Right lobe of liver (tissue), 6 donors: ENCODE data around the gene PLD5. TPM values are rescaled to one million over a fixed set of nuclear protein-coding genes. Genes with fewer than 3 reads are reported as not detected.
"Not testable (repeated sequence)": the region's sequence is repeated elsewhere in the genome, so short reads cannot be mapped to it uniquely, and the experiment has no call there.

ENCODE experiments used
- ATAC-seq, 4 donors: fragments of 200-7000 bp; cut with Tn5 transposase; one replicate each; pipeline ENCODE4 v1.9.1; 2020; ENCODE audit warnings: mild to moderate bottlenecking in 4 of 4, moderate library complexity in 4 of 4
- DNase-seq, 3 donors: peaks; one replicate each; pipeline ENCODE4 v3.0.0-alpha.2; 2020
- H3K27ac ChIP-seq, 3 donors: fragments of 200-600 bp; one replicate each; pipeline ENCODE4 v1.8.0; 2022
- H3K27me3 ChIP-seq, 2 donors: fragments of 200-600 bp; one replicate each; pipeline ENCODE4 v1.8.0; 2022
- H3K36me3 ChIP-seq, 4 donors: fragments of 200-600 bp; sonication (generic) in 1 of 4; one replicate each; pipeline versions ENCODE4 v1.5.1 to v1.8.0; 2017 to 2022; ENCODE audit warnings: control low read depth in 1 of 4
- H3K4me1 ChIP-seq, 4 donors: fragments of 200-600 bp; sonication (generic) in 1 of 4; one replicate each; pipeline versions ENCODE4 v1.5.1 to v1.8.0; 2017 to 2022; ENCODE audit warnings: control low read depth in 1 of 4
- H3K4me3 ChIP-seq, 3 donors: fragments of 200-600 bp; one replicate each; pipeline ENCODE4 v1.8.0; 2022
- H3K9me3 ChIP-seq, 4 donors: fragments of 200-600 bp; sonication (generic) in 1 of 4; one replicate each; pipeline versions ENCODE4 v1.5.1 to v1.8.0; 2017 to 2022; ENCODE audit warnings: control low read depth in 1 of 4
- CTCF ChIP-seq, 4 donors: fragments of 200-600 bp in 3 of 4; fragments of 450-650 bp in 1 of 4; IDR thresholded peaks; one replicate each; pipeline versions ENCODE4 v1.5.1 to v1.8.0; 2016 to 2022; ENCODE audit warnings: antibody characterized with exemption in 4 of 4, mild to moderate bottlenecking in 2 of 4
- POLR2A ChIP-seq: fragments of 450-650 bp; IDR thresholded peaks from one replicate; pipeline ENCODE4 v1.6.1; 2017; ENCODE audit warnings: antibody characterized with exemption, mild to moderate bottlenecking
- WGBS: methylation state at CpG from one replicate; pipeline ENCODE4 v1.1.6; 2018; ENCODE audit warnings: low coverage, low lambda C conversion rate; ENCODE audit not compliant: insufficient coverage; ENCODE audit errors: missing lambda C conversion rate; 5-methylcytosine and 5-hydroxymethylcytosine counted together
- intact Hi-C, 2 donors: fragments of 100-400 bp; cut with DNase I; formaldehyde crosslinking; loops; one replicate each; pipeline versions ENCODE4 v1.11.2 to v1.14.1; 2022
- total RNA-seq, 6 experiments: library from RNA; depleted of rRNA in 2 of 6; stranded (reverse); fragments of >200 nt in 2 of 6; fragmentation: NEBNext Ultra II Directional in 3 of 6; extraction: Animal tissue kit (Norgen Biotek cat#: 25700) in 3 of 6; gene quantifications; one replicate each; pipeline versions ENCODE4 v1.1.0 to v1.2.4, GENCODE V29; 2016 to 2023
- donor health status: DM: no; HTN: yes; CAD: no.
- donor health status: DM: no; HTN: no; CAD: no.
- donor health status: DM: no; HTN: no; CAD: no.
- donor health status: DM: no; HTN: yes; CAD: no.
- donor health status: DM: no; HTN: yes; CAD: no.

The PLD5 gene
- total RNA-seq, 6 experiments from 2014 or later: 0.07 to 0.26 (median 0.15) TPM; not detected in 3

- Histone ChIP-seq H3K27me3 (no peaks in the 10 kb centered on the region), H3K27ac (no peak overlapping the region), H3K36me3 (no peaks in the 10 kb centered on the region), H3K9me3 (no peaks in the 10 kb centered on the region), H3K4me3 (no peak overlapping the region), H3K4me1 (no peaks in the 10 kb centered on the region)
- WGBS: 48% methylated on average over 5 of the region's 5 CpGs
- TF ChIP-seq CTCF (IDR thresholded peaks at IDR 0.05) (no peak), POLR2A (no peak)
- intact Hi-C loops: no loop called here
- DNase-seq (no peak), ATAC-seq (no peak)
Observed at GRCh38 chr1:242187816-242188215, 336.7 kb downstream of the PLD5 start.

GRCh38 chr1:242187171-242187570, 337.3 kb downstream of the PLD5 start:
- Histone ChIP-seq H3K4me3 (no peak overlapping the region), H3K9me3 (no peaks in the 10 kb centered on the region), H3K4me1 (no peaks in the 10 kb centered on the region), H3K36me3 (no peaks in the 10 kb centered on the region), H3K27me3 (no peaks in the 10 kb centered on the region), H3K27ac (no peak overlapping the region)
- DNase-seq (no peak), ATAC-seq (no peak)
- intact Hi-C loops: no loop called here
- 10% methylated on average over 1 of the region's 1 CpG for WGBS
- TF ChIP-seq CTCF (IDR thresholded peaks at IDR 0.05) (no peak), POLR2A (no peak)

DNA sequence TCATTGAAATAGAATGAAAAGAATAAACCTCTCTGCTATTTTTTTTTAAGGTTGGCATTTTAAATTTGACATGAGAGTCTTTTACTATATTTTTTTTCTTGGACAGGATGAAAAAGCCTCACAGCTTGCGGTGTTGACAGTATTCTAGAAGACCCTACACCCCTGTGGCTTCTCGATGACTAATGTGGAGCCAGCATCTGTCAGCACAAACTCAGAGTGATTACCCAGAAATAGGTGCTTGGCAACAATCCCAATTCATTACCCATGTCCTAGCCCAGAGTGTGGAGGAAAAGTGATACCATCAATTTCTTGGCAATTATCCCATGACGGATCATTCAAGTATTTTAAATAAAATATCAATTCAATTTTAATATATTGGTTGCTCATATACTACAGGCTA, 338.8 kb downstream of the PLD5 start:
- no peaks in the 10 kb centered on the region for H3K4me1 ChIP-seq
- intact Hi-C loops: no loop called here
- no peaks in the 10 kb centered on the region for H3K36me3 ChIP-seq
- H3K4me3 ChIP-seq: no peak overlapping the region
- TF ChIP-seq CTCF (IDR thresholded peaks at IDR 0.05) (no peak), POLR2A (no peak)
- WGBS: 42% methylated on average over 3 of the region's 3 CpGs
- no peak overlapping the region for H3K27ac ChIP-seq
- ATAC-seq: no peak
- H3K27me3 ChIP-seq: no peaks in the 10 kb centered on the region
- H3K9me3 ChIP-seq: no peaks in the 10 kb centered on the region
- DNase-seq: no peak

DNA sequence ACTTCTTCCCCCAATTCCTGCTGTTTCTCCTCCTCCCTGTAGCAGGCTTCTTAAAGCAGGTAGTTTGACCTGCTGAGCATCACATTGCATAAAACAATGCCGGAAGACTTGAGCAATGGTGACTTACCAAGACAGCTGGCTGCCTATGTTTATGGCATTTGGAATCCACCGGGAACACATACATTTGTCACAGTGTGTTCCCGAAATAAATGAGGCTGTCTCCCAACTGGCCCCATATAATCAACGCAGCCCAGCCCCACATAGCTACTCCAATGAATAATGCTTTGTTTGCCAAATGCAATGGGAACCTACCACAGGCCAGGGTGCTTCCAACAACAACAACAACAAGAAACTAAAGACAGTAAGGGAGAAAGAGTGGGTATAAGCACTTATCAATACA, 339.5 kb downstream of the PLD5 start:
- Histone ChIP-seq H3K36me3 (no peaks in the 10 kb centered on the region), H3K9me3 (no peaks in the 10 kb centered on the region), H3K27me3 (no peaks in the 10 kb centered on the region), H3K4me1 (no peaks in the 10 kb centered on the region), H3K27ac (no peak overlapping the region), H3K4me3 (no peak overlapping the region)
- intact Hi-C loops: no loop called here
- DNase-seq (no peak), ATAC-seq (no peak)
- WGBS: 27% methylated on average over 2 of the region's 4 CpGs
- no peak for TF ChIP-seq CTCF (IDR thresholded peaks at IDR 0.05)
- TF ChIP-seq POLR2A: no peak

DNA sequence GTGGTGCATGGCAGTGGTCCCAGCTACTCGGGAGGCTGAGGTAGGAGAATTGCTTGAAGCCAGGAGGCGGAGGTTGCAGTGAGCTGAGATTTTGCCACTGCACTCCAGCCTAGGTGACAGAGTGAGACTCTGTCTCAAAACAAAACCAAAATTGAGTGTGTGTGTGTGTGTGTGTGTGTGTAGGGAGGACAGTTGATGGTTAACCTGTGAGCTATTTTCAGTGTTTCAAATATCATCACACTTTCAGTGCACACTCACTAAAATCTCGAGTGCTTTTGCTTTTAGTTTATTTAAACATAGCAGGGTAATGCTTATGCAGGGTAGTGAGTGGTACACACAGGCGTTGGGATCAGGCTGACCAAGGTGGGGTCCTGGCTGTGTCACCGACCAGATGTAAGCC, 344.7 kb downstream of the PLD5 start:
- 57% methylated on average over 5 of the region's 5 CpGs for WGBS
- H3K4me3 ChIP-seq, H3K4me1 ChIP-seq, intact Hi-C loops, H3K27me3 ChIP-seq, H3K9me3 ChIP-seq, ATAC-seq, DNase-seq, H3K27ac ChIP-seq, H3K36me3 ChIP-seq: not testable (repeated sequence)
